ENCODE measurements around the gene TRIM50. TPM values are rescaled to one million over a fixed set of nuclear protein-coding genes. Genes with fewer than 3 reads are reported as not detected.

TRIM50 gene
- total RNA-seq, 1 donor from 2014 or later: not detected

DNA sequence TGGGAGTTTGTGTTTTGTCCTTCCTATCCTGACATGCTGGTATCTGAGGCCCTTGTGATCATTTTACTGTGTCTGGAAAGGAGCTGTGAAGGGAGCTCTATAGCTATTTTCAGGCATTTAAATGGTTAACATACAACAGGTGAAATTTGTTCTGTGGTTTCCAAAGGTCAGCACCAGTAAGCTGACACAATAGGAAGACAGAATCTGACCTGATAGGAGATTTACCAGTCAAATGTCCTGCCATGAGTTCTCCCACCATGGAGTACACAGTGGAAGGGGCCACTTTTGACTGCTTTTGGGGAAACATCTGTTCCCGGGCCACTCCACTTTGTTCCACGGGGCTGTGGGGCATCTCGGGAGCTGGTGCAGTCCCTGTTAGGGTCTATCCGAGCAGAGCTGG is 17.7 kb upstream of the TRIM50 start:
- intact Hi-C loops (cut with DNase I): no loop called here
- Histone ChIP-seq H3K4me3 (no peak overlapping the region), H3K36me3 (no peaks in the 10 kb centered on the region), H3K27ac (no peak overlapping the region), H3K27me3 (no peaks in the 10 kb centered on the region), H3K9me3 (no peaks in the 10 kb centered on the region), H3K4me1 (no peaks in the 10 kb centered on the region)
- TF ChIP-seq, protein P1, sequence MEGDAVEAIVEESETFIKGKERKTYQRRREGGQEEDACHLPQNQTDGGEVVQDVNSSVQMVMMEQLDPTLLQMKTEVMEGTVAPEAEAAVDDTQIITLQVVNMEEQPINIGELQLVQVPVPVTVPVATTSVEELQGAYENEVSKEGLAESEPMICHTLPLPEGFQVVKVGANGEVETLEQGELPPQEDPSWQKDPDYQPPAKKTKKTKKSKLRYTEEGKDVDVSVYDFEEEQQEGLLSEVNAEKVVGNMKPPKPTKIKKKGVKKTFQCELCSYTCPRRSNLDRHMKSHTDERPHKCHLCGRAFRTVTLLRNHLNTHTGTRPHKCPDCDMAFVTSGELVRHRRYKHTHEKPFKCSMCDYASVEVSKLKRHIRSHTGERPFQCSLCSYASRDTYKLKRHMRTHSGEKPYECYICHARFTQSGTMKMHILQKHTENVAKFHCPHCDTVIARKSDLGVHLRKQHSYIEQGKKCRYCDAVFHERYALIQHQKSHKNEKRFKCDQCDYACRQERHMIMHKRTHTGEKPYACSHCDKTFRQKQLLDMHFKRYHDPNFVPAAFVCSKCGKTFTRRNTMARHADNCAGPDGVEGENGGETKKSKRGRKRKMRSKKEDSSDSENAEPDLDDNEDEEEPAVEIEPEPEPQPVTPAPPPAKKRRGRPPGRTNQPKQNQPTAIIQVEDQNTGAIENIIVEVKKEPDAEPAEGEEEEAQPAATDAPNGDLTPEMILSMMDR (IDR thresholded peaks at IDR 0.05): no peak
- no peak for DNase-seq (ENCODE audit: low spot score in 2 of 2)

DNA sequence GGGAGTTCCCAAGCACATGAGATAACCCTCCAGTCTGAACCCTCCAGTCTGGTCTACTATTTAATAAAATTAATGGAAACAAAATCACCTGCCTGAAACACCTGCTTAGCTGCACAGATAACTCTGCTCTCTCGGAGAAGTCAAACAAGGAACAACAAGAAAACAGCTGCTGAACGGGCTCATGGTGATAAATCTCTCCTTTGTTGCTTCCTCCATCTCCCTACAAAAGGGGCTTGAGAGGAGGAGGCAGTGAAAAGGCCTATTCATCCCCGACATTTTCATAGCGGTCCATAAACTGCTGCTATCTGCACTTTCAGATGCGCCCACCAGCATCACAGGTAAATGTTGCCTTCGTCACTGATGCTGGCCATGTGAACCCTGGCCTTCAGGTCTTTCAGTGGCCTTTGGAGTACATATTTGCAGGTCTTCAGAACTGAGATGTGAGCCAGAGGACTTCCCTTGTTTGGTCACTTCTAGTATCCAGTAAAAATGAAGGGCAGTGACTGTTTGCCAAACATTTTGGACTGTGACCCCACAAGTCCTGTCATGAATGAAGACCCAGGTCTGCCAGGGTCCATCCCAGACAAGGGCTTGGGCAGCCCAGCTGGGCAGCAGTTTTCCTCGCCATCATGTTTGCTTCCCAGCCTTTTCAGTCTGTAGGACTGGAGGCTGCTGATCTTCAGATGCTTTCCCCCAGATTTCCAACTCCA is 15.9 kb upstream of the TRIM50 start:
- TF ChIP-seq, protein P1 (IDR thresholded peaks at IDR 0.05): no peak
- Histone ChIP-seq H3K36me3 (no peaks in the 10 kb centered on the region), H3K27ac (no peak overlapping the region), H3K4me1 (no peaks in the 10 kb centered on the region), H3K4me3 (no peak overlapping the region), H3K9me3 (no peaks in the 10 kb centered on the region), H3K27me3 (no peaks in the 10 kb centered on the region)
- no peak for DNase-seq (ENCODE audit: low spot score in 2 of 2)
- intact Hi-C loops (cut with DNase I): no loop called here

DNA sequence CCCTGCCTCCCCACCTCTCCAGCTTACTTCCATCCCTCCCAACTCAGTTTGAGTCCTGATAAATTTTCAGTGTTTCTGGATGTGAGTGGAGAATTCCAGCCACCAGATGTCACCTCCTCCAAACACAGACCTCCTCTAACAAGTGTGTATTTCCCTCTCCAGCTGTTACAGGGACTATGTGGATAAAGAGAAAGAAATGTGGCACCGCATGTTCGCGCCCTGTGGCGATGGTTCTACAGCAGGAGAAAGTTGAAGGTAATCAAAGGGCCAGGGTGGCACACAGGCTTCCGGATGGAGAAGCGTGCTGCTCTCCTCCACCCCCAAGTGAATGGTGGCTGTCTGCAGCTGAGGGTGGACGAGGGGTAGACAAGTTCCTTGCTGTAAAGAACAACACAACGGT is 14.8 kb upstream of the TRIM50 start:
- H3K27me3 ChIP-seq: no peaks in the 10 kb centered on the region
- no peak for DNase-seq (ENCODE audit: low spot score in 2 of 2)
- intact Hi-C loops (cut with DNase I): loop anchor here (1.0 kb wide), 1 partner anchor 109 kb away; no protein-coding TSS in a partner anchor
- no peak overlapping the region for H3K27ac ChIP-seq
- TF ChIP-seq, protein P1 (IDR thresholded peaks at IDR 0.05): peak; percentile 41 to 74 (median 48)
- peak overlapping the region; percentile 5 to 43 for H3K4me3 ChIP-seq
- no peaks in the 10 kb centered on the region for H3K4me1 ChIP-seq
- H3K9me3 ChIP-seq: no peaks in the 10 kb centered on the region
- H3K36me3 ChIP-seq: no peaks in the 10 kb centered on the region

DNA sequence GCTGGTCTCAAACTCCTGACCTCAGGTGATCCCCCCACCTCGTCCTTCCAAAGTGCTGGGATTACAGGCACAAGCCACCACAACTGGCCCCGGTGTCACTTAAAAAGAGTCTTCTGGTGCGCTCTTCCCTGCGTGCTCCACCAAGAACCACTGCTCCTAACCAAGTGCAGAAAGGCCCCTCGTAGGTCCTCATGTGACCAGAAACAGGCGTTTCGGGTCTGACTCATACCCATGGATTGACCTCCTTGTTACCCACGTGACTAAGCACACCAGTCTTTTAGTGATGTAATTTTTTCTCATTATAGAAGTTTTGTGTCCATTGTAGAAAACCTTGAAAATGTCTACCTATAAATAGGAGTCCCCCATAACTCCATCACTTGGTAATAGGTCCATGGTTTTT is 14.0 kb upstream of the TRIM50 start:
- no peak overlapping the region for H3K27ac ChIP-seq
- intact Hi-C loops (cut with DNase I): loop anchor here (1.0 kb wide), 1 partner anchor 109 kb away; no protein-coding TSS in a partner anchor

DNA sequence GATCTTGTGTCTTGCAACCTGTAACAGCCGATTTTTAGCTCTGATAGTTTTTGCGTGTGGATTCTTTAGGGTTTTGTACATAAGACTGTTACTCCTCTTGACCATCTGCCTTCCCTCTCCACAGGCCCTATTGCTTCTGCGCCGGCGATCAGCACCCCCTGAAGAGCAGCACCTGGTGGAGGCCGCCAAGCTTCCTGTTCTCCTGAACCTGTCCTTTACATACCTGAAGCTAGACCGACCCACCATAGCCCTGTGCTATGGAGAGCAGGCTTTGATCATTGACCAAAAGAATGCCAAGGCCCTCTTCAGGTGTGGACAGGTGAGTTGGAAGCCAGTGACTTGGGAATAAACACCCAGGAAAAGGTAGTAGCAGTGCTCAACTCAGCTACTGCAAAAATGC is 12.6 kb upstream of the TRIM50 start:
- DNase-seq (ENCODE audit: low spot score in 2 of 2): no peak
- Histone ChIP-seq H3K9me3 (no peaks in the 10 kb centered on the region), H3K27ac (no peak overlapping the region), H3K4me1 (no peaks in the 10 kb centered on the region), H3K36me3 (no peaks in the 10 kb centered on the region), H3K27me3 (no peaks in the 10 kb centered on the region), H3K4me3 (no peak overlapping the region)
- intact Hi-C loops (cut with DNase I): no loop called here
- TF ChIP-seq, protein P1 (IDR thresholded peaks at IDR 0.05): no peak

More for the DNA sequence above, 14.0 kb upstream of the TRIM50 start:
- H3K36me3 ChIP-seq: no peaks in the 10 kb centered on the region
- H3K27me3 ChIP-seq: no peaks in the 10 kb centered on the region
- no peaks in the 10 kb centered on the region for H3K9me3 ChIP-seq
- DNase-seq (ENCODE audit: low spot score in 2 of 2): no peak
- no peaks in the 10 kb centered on the region for H3K4me1 ChIP-seq
- no peak overlapping the region for H3K4me3 ChIP-seq
- TF ChIP-seq, protein P1 (IDR thresholded peaks at IDR 0.05): no peak
